ENCODE measurements around the gene GPR89A.
"Not testable (repeated sequence)": the region's sequence is repeated elsewhere in the genome, so short reads cannot be mapped to it uniquely, and the experiment has no call there.

Gene GPR89A

DNA sequence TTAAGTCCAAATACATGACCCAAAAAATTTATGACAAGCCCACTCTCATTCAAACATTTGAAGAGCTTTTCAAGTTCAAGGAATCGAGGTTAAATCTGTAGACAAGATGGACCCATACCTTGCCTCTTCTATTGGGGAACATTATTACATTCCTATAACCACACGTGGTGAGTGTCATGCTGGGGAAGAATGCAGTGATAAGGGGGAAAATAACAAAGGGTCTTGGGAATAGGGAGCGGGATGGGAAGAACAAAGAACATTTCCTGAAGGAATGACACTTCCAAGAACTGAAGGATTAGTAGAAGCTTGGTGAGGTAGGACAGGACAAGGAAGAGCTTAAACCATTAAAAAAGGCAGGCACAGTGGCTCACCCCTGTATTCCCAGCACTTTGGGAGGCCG lies 80.5 kb downstream of the GPR89A start:
- FAIRE-seq, result no peak

DNA sequence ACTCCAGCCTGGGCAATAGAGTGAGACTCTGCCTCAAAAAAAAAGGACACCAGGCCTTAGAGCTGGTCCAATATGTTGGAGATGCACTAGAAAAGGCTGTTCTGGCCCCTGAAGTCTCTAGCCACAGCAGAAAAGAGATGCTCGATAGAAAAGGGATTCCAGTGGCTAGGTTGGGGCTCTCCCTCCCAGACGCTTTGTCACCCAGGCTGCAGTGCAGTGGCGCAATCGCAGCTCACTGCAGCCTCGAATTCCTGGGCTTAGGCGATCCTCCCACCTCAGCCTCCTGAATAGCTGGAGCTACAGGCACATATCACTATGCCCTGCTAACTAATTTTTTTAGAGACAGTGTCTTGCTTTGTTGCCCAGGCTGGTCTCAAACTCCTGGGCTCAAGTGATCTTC lies 81.1 kb downstream of the GPR89A start:
- FAIRE-seq, result no peak

DNA sequence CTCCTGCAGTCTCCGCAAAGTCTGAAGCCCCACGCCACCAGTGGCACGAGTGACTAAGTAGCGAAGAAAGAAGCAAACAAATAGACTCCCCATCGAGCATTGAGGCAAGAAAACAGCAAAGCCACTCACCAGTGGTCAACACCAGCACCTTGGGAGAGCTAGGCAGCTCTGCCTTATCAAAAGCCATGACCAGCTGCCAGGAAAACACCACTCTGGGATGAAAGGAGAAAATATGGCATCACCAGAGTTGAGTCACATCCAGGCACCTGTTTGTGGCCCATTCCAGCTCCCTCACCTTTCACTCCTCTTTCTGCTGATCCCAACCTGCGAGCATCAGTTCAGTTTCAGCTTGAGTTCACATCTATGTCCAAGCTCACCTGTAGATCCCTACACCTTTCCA lies 82.1 kb downstream of the GPR89A start:
- FAIRE-seq, result no peak

DNA sequence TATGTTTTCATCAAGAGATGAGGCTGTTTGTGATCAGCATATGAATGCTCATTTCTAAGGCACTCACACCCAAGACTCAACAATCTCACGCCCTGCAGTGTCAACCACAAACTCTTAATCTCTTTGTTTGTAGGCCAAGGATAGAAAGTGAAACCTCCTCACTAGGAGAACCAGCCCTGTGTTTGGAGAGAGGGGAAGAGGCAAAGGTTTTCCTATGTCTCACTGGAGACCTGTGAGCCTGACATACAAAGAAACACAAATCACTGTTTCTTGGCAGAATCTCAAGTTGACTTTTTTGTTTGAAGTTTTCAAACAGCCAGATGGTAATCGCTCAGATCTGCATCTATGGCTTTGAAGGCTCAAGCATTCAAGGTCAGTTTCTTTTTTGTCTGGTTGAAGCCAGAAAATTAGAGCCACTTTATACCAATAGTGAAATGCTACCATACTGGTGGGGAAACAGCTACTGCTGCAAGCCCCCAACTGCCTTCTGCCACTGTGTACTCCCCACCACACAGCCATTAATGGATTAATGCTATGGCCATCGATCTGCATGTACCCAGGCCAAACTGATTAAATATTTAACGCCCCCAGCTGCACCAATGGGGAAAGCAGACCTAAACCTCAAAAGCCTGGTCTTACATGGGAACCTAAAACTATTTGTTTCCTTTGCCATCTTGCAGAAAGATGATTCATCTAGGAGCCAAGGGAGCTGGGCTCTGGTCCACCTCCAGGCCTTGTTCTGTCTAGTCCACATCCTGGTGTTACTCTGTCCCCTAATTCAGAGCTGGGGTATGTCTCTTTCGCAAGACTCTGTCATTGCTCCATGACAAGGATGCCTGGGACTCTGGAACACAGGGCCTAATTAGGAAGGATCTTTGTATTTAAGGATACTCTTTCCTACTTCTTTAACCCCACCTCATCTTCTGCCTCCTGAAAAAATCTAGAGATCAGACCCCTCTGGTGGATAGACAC lies 83.1 kb downstream of the GPR89A start:
- FAIRE-seq, result no peak

DNA sequence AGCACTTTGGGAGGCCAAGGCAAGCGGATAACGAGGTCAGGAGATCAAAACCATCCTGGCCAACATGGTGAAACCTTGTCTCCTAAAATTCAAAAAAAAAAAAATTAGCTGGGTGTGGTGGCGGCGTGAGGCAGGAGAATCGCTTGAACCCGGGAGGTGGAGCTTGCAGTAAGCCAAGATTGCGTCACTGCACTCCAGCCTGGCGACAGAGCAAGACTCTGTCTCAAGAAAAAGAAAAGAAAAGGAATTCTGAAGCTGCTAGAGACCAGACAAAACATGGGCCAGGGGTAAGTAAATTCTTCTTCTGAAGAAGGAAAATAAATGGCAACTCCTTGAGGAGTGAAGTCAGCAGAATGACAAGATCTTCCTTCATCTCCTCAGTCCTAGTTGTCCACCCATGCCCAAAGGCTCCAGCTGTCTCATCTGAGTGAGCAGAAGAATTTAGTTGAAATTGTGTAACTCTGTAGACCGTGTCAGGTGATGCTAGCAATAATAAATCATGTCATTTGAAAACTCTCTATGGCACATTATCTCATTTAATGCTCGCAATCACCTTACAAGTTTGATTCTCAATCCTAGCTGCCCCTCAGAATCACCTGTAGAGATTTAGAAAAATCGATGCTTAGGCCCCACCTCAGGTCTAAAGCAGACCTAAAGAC lies 85.1 kb downstream of the GPR89A start:
- FAIRE-seq, result no peak

DNA sequence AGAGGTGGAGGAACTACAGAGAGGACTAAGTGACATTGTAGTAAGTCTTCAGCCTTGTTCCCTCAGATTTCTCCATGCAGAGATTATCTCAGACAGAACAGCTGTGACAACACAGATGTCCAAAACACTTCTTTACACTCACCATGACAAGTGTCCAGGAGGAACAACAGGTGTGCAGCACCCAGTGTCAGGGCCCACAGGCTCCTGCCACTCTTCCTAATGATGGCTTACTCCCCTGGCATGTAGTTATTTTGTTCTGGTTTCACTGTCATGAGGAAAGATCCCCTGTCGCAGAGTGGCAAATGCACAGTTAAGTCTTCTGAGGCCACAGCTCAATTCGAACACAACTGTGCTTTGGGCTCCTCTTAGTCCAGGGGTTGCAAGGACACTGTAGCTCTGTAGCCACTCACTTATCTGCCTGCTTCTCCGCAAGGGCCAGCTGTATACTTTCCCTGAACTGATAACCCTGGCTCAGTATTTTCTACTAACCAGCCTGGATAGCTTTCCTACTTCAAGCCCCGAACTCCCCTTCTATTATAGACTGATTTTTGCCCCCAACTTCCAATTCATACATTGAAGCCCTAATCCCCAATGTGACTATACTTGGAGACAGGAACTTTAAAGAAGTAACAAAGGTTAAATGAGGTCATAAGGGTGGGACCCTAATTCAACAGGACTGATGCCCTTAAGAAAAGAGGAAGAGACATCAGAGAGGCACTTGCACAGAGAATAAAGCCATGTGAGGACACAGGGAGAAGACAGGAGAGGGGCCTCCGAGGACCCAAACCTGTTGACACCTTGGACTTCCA lies 88.2 kb downstream of the GPR89A start:
- no peak for FAIRE-seq

DNA sequence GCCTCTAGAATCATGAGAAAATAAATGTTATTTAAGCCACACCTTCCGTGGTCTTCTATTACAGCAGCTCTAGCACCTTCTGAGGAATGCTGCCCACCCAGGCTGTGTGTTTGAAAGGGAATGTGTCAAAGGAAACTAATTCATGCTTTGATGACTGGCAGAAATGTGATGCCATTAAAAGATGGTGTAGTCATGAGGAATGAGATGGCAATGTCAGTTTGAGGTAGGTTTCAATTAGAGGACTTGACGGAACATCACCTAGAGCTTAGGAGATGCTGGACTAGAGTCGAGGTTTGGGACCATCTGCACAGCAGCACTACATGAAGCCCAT lies 88.8 kb downstream of the GPR89A start:
- FAIRE-seq, result no peak

DNA sequence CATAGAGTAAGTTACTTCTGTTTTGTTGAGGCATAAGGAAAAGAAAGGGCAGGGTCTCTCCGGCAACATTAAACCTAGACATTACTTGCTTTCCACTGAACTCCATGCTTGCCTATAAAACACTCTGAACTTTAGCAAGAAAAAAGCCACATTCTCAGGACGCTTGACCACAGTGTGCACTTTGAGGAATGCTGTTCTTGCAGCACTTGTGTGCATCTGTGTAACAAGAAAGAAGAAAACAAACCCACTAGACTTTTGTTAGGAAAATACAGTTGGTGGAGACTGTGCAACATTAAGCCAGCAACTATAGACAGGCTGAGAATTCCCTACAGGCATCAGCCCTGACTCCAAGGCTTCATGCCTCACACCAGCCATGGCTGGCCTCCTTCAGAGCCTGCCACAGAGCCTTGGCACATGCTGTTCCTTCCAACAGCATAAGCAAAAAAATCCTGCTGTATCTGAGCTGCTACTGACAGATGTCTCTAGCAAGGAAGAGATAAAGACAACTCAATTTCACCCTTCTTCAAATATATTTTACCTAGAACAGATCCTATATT lies 93.6 kb downstream of the GPR89A start:
- no peak for FAIRE-seq

DNA sequence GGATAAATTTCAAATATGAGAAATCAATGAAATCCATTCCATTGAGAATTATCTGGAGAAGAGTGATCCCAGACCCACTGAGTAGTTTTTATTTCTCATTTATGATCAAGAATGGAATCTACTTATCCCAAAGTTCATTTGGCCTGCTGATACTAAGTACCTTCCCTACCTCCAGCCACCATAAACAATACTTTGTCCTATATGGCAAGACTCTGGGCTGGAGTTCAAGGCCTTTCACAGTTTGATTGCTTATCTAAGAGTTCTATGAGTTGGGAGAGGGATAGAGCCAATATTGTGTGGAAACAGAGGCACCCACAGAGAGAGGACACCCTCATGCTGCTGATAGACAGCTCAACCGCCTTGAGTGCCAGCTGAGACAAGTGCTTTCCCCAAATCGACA lies 94.3 kb downstream of the GPR89A start:
- no peak for FAIRE-seq

DNA sequence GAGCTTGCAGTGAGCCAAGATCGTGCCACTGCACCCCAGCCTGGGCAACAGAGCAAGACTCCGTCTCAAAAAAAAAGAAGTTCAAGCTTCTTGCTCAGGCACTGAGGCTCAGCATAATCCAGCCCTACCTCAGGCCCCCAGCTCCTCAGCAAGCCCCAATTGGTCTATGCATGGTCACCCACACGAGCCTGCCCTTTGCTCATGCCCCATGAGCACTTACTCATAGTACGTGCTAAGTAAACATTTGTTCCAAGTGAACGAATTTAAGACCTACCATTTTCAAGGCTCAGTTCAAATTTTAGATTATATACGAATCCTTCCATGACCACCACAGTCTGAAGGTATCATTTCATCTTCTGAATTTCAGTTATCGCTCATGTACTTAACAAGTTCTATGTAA lies 95.0 kb downstream of the GPR89A start:
- FAIRE-seq, result no peak

DNA sequence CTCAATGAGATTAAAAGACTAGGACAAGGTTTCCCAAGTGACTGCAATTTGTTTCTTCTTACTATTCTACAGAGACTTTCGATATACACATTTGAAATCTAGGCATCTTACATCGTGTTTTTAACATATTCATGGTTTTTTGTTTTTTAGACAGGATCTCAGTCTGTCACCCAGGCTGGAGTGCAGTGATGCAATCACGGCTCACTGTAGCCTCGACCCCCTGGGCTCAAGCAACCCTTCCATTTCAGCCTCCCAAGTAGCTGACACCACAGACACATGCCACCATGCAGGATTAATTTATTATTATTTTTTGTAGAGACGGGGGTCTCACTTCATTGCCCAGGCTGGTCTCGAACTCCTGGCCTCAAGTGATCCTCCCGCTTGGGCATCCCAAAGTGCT lies 97.8 kb downstream of the GPR89A start:
- no peak for FAIRE-seq

DNA sequence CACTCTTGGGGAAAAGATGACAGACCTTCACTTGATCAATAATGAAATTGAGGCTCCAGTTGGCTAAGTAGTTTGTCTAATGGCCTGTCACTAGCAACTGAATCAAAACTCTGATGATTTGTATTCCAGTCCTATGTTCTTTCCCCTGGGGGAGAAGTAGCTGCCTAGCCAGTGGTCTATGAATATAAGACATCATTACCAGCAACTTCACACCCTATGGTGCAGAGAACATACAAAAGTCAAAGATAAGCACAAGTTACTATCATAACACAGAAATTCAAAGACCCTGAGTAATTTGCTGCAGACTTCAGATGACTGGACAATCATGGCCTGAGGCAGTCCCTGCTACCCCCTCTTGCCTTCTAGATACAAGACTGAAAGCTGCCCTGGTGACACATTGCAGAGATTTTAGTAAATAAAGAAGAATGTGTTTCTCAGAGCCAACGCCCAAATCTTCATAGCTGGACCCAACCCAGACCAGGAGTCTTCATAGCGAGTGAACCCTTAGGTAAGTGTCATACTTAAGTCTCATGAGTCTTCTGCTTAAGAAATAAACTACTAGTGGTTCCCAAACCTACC lies 98.4 kb downstream of the GPR89A start:
- no peak for FAIRE-seq

DNA sequence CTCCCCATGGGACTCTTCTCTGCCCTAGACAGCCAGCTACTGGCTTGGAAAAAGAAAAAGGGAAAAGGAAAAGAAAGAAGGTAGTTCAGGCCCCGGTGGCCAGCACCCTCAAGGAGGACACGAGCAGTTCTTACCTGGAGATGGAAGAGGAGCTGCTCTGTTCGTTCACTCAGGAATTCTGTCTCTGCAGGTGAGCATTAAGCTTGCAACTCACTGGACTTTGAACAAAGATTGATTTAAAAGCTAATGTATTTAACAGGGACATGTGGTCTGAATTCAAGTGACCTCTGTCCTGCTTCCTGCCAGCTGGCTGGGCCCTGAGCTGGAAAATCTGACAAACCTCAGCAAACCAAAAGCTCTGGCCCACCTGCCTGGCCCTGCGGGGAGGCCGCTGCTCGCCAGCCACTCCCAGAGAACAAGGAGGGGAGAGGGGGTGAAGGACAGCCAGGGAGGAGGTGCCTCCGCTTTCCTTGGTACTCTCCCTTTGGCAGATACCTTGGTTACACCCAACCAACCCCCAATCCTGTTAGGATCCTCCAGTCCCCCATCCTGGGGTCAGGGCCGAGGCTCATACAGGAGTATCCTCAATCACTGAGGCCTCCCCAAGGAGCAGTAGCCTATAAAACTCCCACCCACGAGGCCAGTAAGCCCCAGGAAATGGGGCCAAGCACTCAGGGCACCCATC lies 99.5 kb downstream of the GPR89A start, which contains the start of gene PDZK1:
PDZK1 (minus strand) TSS at position 186 of the 685 bp plus-strand sequence. CDS start 19,347 bp downstream, outside the sequence.
- peak; percentile 93 for FAIRE-seq

DNA sequence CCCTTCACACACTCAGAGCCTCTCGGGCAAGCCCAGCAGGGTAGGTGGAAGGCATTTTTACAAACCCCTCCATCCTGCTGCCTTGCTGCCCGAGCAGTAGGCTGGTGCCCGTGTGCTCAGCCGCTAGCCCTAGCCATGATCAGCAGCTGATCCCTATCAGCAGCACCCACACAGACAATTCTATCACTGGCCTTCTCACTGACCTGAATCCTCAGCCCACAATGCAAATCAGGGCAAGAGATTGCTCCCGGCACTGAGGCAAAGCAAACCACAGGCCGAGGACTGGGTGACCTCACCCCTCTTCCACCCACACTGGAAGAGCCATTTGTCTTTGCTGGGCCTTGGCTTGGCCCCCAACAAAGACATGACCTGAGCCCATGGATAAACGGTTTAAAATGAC lies 100.3 kb downstream of the GPR89A start:
- no peak for FAIRE-seq

DNA sequence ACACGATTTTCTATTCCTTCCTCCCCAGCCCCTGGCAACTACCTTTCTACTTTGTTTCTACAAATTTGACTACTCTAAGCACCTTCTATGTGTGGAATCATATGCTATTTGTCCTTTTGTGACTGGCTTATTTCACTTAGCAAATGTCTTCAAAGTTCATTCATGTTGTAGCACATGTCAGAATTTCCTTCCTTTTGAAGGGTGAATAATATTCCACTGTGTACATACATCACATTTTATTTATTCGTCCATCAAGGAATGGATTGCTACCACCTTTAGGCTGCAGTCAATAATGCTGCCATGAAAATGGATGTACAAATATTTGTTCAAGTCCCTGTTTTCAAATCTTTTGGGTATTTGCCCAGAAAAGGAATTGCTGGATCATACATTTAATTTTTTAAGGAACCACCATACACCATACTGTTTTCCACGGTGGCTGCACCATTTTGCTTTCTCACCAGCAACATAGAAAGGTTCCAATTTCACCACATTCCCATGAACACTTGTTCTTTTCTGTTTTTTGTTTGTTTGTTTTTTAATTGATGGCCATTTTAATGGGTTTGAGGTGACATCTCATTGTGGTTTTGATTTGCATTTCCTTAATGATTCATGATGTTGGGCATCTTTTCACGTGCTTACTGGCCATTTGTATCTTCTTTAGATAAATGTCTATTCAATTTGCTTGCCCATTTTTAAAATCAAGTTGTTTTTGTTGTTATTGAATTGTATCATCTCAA lies 102.7 kb downstream of the GPR89A start:
- FAIRE-seq, result peak; percentile 71

DNA sequence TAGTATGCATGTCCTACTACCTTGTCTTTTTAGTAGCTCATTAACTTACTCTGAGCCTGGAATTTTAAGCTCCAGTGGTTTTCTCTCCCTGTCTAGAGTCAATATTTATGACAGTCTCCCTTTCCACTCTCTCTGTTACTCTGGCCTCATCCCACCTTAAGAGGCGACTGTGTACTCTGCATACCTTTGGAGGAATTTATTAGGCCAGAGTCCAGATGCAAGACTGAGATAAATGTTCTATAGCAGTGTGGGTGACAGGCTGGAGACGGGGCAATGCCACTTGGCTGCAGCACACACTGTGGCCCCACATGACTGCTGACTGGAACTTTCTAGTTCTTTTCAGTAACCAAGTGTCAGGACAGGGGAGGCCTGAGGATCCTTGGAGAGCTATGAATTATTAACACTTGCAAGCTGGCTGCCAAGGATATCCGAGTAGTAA lies 103.4 kb downstream of the GPR89A start:
- peak; percentile 24 for FAIRE-seq

DNA sequence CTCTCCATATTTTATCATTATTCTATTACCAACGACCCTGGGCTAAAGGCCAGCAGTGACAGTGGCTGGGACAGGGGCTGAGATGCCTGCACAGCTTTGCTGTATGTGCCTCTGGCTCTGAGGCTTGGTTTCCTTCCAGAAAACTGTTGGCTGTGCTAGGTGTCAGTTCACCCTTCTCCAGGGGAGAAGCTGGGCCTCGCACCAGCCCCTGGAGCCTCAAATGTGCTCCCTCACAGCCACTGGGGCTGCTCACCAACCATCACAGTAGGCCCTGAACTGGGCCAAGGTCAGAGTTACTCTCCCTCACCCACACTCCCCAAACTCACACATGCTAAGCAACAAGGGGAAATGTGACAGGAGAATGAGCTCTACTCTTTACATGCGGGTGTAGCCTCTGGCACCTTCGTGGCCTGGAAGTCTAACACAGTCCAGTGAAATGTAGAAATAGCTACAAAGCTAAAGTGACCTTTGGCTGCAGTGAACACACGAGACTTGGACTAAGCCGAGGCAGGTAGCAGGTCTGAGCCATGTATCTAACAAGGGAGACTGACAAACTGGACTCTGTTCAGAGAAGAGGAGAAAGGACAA lies 106.8 kb downstream of the GPR89A start:
- no peak for FAIRE-seq

DNA sequence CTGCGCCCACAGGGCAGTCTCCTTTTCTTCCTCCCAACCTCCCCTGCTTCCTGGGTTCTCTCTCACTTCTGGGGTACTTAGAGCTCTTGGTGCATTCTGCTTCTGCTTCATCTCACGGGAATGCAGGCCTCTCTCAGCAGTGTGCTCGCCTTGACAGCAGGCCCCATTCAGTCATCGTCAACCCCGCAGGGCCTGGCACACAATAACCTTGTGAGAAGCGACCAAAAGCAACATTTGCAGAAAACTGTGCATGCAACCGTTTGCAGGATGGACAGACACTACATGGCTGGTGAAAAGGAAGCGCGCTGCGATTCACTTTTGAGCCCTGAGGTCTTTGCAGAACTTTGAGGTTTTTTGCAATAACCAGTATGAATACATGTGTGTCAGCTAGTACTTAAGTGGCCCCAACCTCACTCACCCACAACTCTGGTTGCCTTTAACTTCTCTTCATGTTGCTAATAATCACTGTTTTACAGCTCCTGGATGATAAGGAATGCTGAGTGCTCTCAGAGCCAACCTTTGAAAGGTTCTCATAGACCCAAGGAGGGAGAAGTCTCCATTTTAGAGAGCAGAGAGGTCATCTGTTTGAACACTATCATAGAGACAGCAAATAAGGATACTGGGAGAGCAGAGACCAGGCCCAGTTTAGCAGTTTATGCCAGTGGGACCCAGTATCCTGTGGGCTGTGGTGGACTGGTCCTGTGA lies 109.0 kb downstream of the GPR89A start:
- no peak for FAIRE-seq

DNA sequence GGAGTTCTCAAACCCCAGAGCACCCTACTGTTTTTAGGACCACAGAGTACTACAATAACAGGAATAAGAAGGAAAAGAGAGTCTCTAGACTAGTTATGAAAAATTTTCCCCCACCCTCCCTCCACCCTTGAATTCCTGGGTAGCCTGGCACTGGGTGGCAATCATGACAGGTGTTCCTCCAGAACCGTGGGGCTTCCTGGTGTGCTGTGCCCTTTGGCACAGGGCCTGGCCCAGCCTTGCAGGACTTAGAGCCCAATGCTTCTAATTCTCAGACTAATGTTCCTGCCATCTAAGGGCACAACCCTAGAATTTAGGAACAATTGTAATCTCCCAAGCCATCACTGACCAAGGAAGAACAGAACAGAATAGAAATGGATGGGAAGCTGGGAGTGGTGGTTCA lies 110.0 kb downstream of the GPR89A start:
- FAIRE-seq, result no peak

DNA sequence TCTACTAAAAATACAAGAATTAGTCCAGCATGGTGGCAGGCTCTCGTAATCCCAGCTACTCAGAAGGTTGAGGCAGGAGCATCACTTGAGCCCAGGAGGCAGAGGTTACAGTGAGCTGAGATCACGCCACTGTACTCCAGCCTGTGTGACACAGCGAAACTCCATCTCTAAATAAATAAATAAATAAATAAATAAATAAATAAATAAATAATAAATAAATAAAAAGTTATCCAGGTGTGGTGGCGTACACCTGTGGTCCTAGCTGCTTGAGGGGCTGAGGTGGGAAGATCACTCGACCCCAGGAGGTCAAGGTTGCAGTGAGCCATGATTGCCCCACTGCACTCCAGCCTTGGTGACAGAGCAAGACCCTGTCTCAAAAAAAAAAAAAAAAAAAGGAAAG lies 110.7 kb downstream of the GPR89A start:
- not testable (repeated sequence) for FAIRE-seq

All from islet of Langerhans (tissue), 1 donor.